Activated CD4-positive, alpha-beta memory T cell treated with anti-CD3 and anti-CD28 coated beads, Interleukin-2, amount 10 ng/mL, durations not matched to agents 7 days and 5 days (primary cell): Measurements from ENCODE around the gene YWHAB. TPM values are rescaled to one million over a fixed set of nuclear protein-coding genes. Genes with fewer than 3 reads are reported as not detected.

ENCODE experiments used
- CTCF ChIA-PET: fragments of 350-600 bp; sonication (Branson Sonifier 250); formaldehyde crosslinking; loops from one replicate; lab custom pipeline; 2021; ENCODE audit warnings: antibody characterized with exemption, inconsistent platforms; lab: Charles Lee
- POLR2A ChIA-PET: fragments of 350-600 bp; sonication (Branson Sonifier 250); formaldehyde crosslinking; loops from one replicate; lab custom pipeline; 2021; ENCODE audit warnings: antibody characterized with exemption; lab: Charles Lee
- DNase-seq: peaks from one replicate; pipeline ENCODE4 v3.0.0-alpha.2; 2020
- H3K27ac Mint-ChIP-seq: one replicate; pipeline ENCODE4 v1.8.0; 2021; ENCODE audit warnings: mild to moderate bottlenecking, mixed read lengths
- H3K27me3 Mint-ChIP-seq: one replicate; pipeline ENCODE4 v1.8.0; 2021; ENCODE audit warnings: mixed read lengths
- H3K36me3 Mint-ChIP-seq: one replicate; pipeline ENCODE4 v1.8.0; 2021; ENCODE audit warnings: low read depth, mixed read lengths
- H3K4me1 Mint-ChIP-seq: one replicate; pipeline ENCODE4 v1.8.0; 2021; ENCODE audit warnings: mixed read lengths
- H3K4me3 Mint-ChIP-seq: one replicate; pipeline ENCODE4 v1.8.0; 2021; ENCODE audit warnings: mild to moderate bottlenecking, mixed read lengths
- H3K9me3 Mint-ChIP-seq: one replicate; pipeline ENCODE4 v1.8.0; 2021; ENCODE audit warnings: mixed read lengths
- total RNA-seq, 2 experiments: library from RNA; stranded (reverse); gene quantifications; one replicate each; pipeline ENCODE4 v1.2.3, GENCODE V29; 2021

YWHAB gene
- total RNA-seq, 2 experiments from 2014 or later = 277 to 279 TPM

- CTCF ChIA-PET = interaction anchor here (1.2 kb wide), 1 partner anchor 87 kb away, joined by 3 read pairs; no protein-coding TSS in a partner anchor
- Mint-ChIP-seq H3K36me3 (peaks cover 9% of the 10 kb centered on the region), H3K4me1 (no peaks in the 10 kb centered on the region), H3K4me3 (no peak overlapping the region), H3K27me3 (no peaks in the 10 kb centered on the region), H3K9me3 (no peaks in the 10 kb centered on the region), H3K27ac (no peak overlapping the region)
- no peak for DNase-seq
- POLR2A ChIA-PET = interaction anchor here (0.6 kb wide), 1 partner anchor 11 kb away, joined by 3 read pairs; no protein-coding TSS in a partner anchor
These were observed 39.0 kb downstream of the YWHAB start for GRCh38 chr20:44924541-44924940.

- POLR2A ChIA-PET = no interaction called here
- Mint-ChIP-seq H3K27me3 (no peaks in the 10 kb centered on the region), H3K4me1 (no peaks in the 10 kb centered on the region), H3K9me3 (no peaks in the 10 kb centered on the region), H3K36me3 (peaks cover 25% of the 10 kb centered on the region), H3K27ac (no peak overlapping the region), H3K4me3 (no peak overlapping the region)
- no peak for DNase-seq
- CTCF ChIA-PET = no interaction called here
These were observed 43.1 kb downstream of the YWHAB start for GRCh38 chr20:44928595-44928994.

- H3K4me1 Mint-ChIP-seq = no peaks in the 10 kb centered on the region
- peaks cover 24% of the 10 kb centered on the region for H3K36me3 Mint-ChIP-seq
- no peaks in the 10 kb centered on the region for H3K9me3 Mint-ChIP-seq
- ChIA-PET CTCF (interaction anchor here (0.6 kb wide), 1 partner anchor 181 kb away, joined by 3 read pairs; no protein-coding TSS in a partner anchor), POLR2A (no interaction called here)
- DNase-seq = no peak
- no peaks in the 10 kb centered on the region for H3K27me3 Mint-ChIP-seq
- no peak overlapping the region for H3K4me3 Mint-ChIP-seq
- no peak overlapping the region for H3K27ac Mint-ChIP-seq
These were observed 45.1 kb downstream of the YWHAB start for GRCh38 chr20:44930517-44931168.

GRCh38 chr20:44931911-44932310 lies 46.4 kb downstream of the YWHAB start:
- peaks cover 31% of the 10 kb centered on the region for H3K36me3 Mint-ChIP-seq
- H3K4me1 Mint-ChIP-seq = no peaks in the 10 kb centered on the region
- ChIA-PET POLR2A (no interaction called here), CTCF (no interaction called here)
- no peak for DNase-seq
- no peak overlapping the region for H3K27ac Mint-ChIP-seq
- no peaks in the 10 kb centered on the region for H3K27me3 Mint-ChIP-seq
- no peak overlapping the region for H3K4me3 Mint-ChIP-seq
- no peaks in the 10 kb centered on the region for H3K9me3 Mint-ChIP-seq

GRCh38 chr20:44932916-44933315 lies 47.4 kb downstream of the YWHAB start:
- Mint-ChIP-seq H3K4me3 (no peak overlapping the region), H3K9me3 (no peaks in the 10 kb centered on the region), H3K27ac (no peak overlapping the region), H3K36me3 (peaks cover 37% of the 10 kb centered on the region), H3K27me3 (no peaks in the 10 kb centered on the region), H3K4me1 (no peaks in the 10 kb centered on the region)
- ChIA-PET CTCF (no interaction called here), POLR2A (no interaction called here)
- no peak for DNase-seq

GRCh38 chr20:44936510-44936909 lies 51.0 kb downstream of the YWHAB start:
- H3K9me3 Mint-ChIP-seq = no peaks in the 10 kb centered on the region
- H3K36me3 Mint-ChIP-seq = peaks cover 49% of the 10 kb centered on the region
- H3K4me1 Mint-ChIP-seq = no peaks in the 10 kb centered on the region
- H3K4me3 Mint-ChIP-seq = no peak overlapping the region
- no peak overlapping the region for H3K27ac Mint-ChIP-seq
- DNase-seq = no peak
- ChIA-PET CTCF (no interaction called here), POLR2A (no interaction called here)
- H3K27me3 Mint-ChIP-seq = no peaks in the 10 kb centered on the region

- H3K4me3 Mint-ChIP-seq = no peak overlapping the region
- no peaks in the 10 kb centered on the region for H3K27me3 Mint-ChIP-seq
- H3K4me1 Mint-ChIP-seq = no peaks in the 10 kb centered on the region
- H3K27ac Mint-ChIP-seq = no peak overlapping the region
- H3K36me3 Mint-ChIP-seq = peaks cover 54% of the 10 kb centered on the region
- DNase-seq = no peak
- H3K9me3 Mint-ChIP-seq = no peaks in the 10 kb centered on the region
- ChIA-PET POLR2A (interaction anchor here (1.2 kb wide), 1 partner anchor 11 kb away, joined by 3 read pairs; no protein-coding TSS in a partner anchor), CTCF (no interaction called here)
These were observed 53.1 kb downstream of the YWHAB start for GRCh38 chr20:44938637-44939036.

- no peaks in the 10 kb centered on the region for H3K9me3 Mint-ChIP-seq
- peaks cover 59% of the 10 kb centered on the region for H3K36me3 Mint-ChIP-seq
- H3K27me3 Mint-ChIP-seq = no peaks in the 10 kb centered on the region
- no peaks in the 10 kb centered on the region for H3K4me1 Mint-ChIP-seq
- ChIA-PET POLR2A (interaction anchor here (0.6 to 1.5 kb wide), 2 partner anchors 15 to 37 kb away, joined by 3 to 5 read pairs; no protein-coding TSS in a partner anchor), CTCF (interaction anchor here (0.9 kb wide), 1 partner anchor 155 kb away, joined by 4 read pairs; no protein-coding TSS in a partner anchor)
- H3K4me3 Mint-ChIP-seq = no peak overlapping the region
- no peak for DNase-seq
- H3K27ac Mint-ChIP-seq = peak overlapping the region; percentile 22
These were observed 55.7 kb downstream of the YWHAB start for GRCh38 chr20:44941120-44941691.

GRCh38 chr20:44942264-44942973 lies 56.9 kb downstream of the YWHAB start:
- Mint-ChIP-seq H3K9me3 (no peaks in the 10 kb centered on the region), H3K36me3 (peaks cover 58% of the 10 kb centered on the region)
- POLR2A ChIA-PET = interaction anchor here (1.5 kb wide), 1 partner anchor 36 kb away, joined by 5 read pairs; no protein-coding TSS in a partner anchor

GRCh38 chr20:44943828-44944227 lies 58.3 kb downstream of the YWHAB start:
- ChIA-PET CTCF (interaction anchor here (1.4 kb wide), 1 partner anchor 70 kb away, joined by 3 read pairs; no protein-coding TSS in a partner anchor), POLR2A (no interaction called here)
- H3K27me3 Mint-ChIP-seq = no peaks in the 10 kb centered on the region
- no peaks in the 10 kb centered on the region for H3K9me3 Mint-ChIP-seq
- H3K36me3 Mint-ChIP-seq = peaks cover 60% of the 10 kb centered on the region
- no peak overlapping the region for H3K27ac Mint-ChIP-seq
- H3K4me1 Mint-ChIP-seq = no peaks in the 10 kb centered on the region
- no peak overlapping the region for H3K4me3 Mint-ChIP-seq
- DNase-seq = no peak

More at GRCh38 chr20:44942264-44942973, 56.9 kb downstream of the YWHAB start:
- H3K27me3 Mint-ChIP-seq = no peaks in the 10 kb centered on the region
- no peak overlapping the region for H3K27ac Mint-ChIP-seq
- no peak for DNase-seq
- CTCF ChIA-PET = interaction anchor here (0.9 to 1.1 kb wide), 2 partner anchors 154 to 349 kb away, joined by 3 to 4 read pairs; no protein-coding TSS in a partner anchor
- H3K4me1 Mint-ChIP-seq = no peaks in the 10 kb centered on the region
- no peak overlapping the region for H3K4me3 Mint-ChIP-seq

- H3K36me3 Mint-ChIP-seq = peaks cover 64% of the 10 kb centered on the region
- POLR2A ChIA-PET = interaction anchor here (0.5 kb wide), 1 partner anchor 253 kb away, joined by 3 read pairs; no protein-coding TSS in a partner anchor
These were observed 59.8 kb downstream of the YWHAB start for GRCh38 chr20:44945261-44945660.

GRCh38 chr20:44946271-44946852 lies 60.9 kb downstream of the YWHAB start:
- Mint-ChIP-seq H3K27me3 (no peaks in the 10 kb centered on the region), H3K4me1 (no peaks in the 10 kb centered on the region), H3K36me3 (peaks cover 67% of the 10 kb centered on the region), H3K4me3 (no peak overlapping the region), H3K9me3 (no peaks in the 10 kb centered on the region), H3K27ac (no peak overlapping the region)
- CTCF ChIA-PET = interaction anchor here (1.9 kb wide), 1 partner anchor 151 kb away, joined by 5 read pairs; no protein-coding TSS in a partner anchor
- POLR2A ChIA-PET = interaction anchor here (1.0 kb wide), 1 partner anchor 14 kb away, joined by 6 read pairs; the partner anchor contains the start of gene TOMM34
- no peak for DNase-seq

More at GRCh38 chr20:44945261-44945660, 59.8 kb downstream of the YWHAB start:
- Mint-ChIP-seq H3K27me3 (no peaks in the 10 kb centered on the region), H3K27ac (no peak overlapping the region), H3K9me3 (no peaks in the 10 kb centered on the region), H3K4me1 (no peaks in the 10 kb centered on the region), H3K4me3 (no peak overlapping the region)
- no peak for DNase-seq
- CTCF ChIA-PET = interaction anchor here (1.9 kb wide), 1 partner anchor 152 kb away, joined by 5 read pairs; no protein-coding TSS in a partner anchor
